ENCODE measurements around the gene PIMREG. TPM values are rescaled to one million over a fixed set of nuclear protein-coding genes. Genes with fewer than 3 reads are reported as not detected.

The PIMREG gene
- total RNA-seq, 3 donors from 2014 or later (not counting 1 experiment from before 2014, with no cell fraction given): 0.73 to 1.4 (median 0.78) TPM

GRCh38 chr17:6461792-6462524 lies 17.7 kb downstream of the PIMREG start:
- Mint-ChIP-seq H3K27me3 (ENCODE audit: low read depth in 2 of 2) (peaks cover 3 to 6% of the 10 kb centered on the region in 2 donors), H3K9me3 (no peaks in the 10 kb centered on the region), H3K4me3 (no peak overlapping the region), H3K36me3 (no peaks in the 10 kb centered on the region), H3K27ac (no peak overlapping the region), H3K4me1 (peaks cover 0 to 3% of the 10 kb centered on the region in 2 donors)
- Histone ChIP-seq H3K27me3 (ENCODE audit: control insufficient read depth, insufficient read depth, low read length) (no peaks in the 10 kb centered on the region), H3K4me1 (ENCODE audit: control insufficient read depth, insufficient read depth, low read length) (no peaks in the 10 kb centered on the region), H3K36me3 (ENCODE audit: control insufficient read depth, insufficient read depth, low read length) (no peaks in the 10 kb centered on the region), H3K9me3 (ENCODE audit: control insufficient read depth, insufficient read depth, low read length) (no peaks in the 10 kb centered on the region), H3K4me3 (ENCODE audit: low read length) (no peak overlapping the region), H3K27ac (ENCODE audit: low read length) (no peak overlapping the region)
- ATAC-seq: no peak
- intact Hi-C loops (cut with micrococcal nuclease): no loop called here
- DNase-seq: no peak
- TF ChIP-seq CTCF (IDR thresholded peaks at IDR 0.05): no peak
- 77% methylated on average over 9 of the region's 10 CpGs for WGBS (ENCODE audit: insufficient coverage)

- no peak for ATAC-seq
- H3K36me3 ChIP-seq (ENCODE audit: control insufficient read depth, insufficient read depth, low read length): no peaks in the 10 kb centered on the region
- 86% methylated on average over 1 of the region's 2 CpGs for WGBS (ENCODE audit: insufficient coverage)
These were observed 18.4 kb downstream of the PIMREG start for GRCh38 chr17:6462692-6463091.

GRCh38 chr17:6463616-6464445 lies 19.6 kb downstream of the PIMREG start:
- no peak for DNase-seq
- Histone ChIP-seq H3K36me3 (ENCODE audit: control insufficient read depth, insufficient read depth, low read length) (no peaks in the 10 kb centered on the region), H3K27ac (ENCODE audit: low read length) (no peak overlapping the region), H3K4me3 (ENCODE audit: low read length) (no peak overlapping the region), H3K9me3 (ENCODE audit: control insufficient read depth, insufficient read depth, low read length) (no peaks in the 10 kb centered on the region), H3K4me1 (ENCODE audit: control insufficient read depth, insufficient read depth, low read length) (no peaks in the 10 kb centered on the region), H3K27me3 (ENCODE audit: control insufficient read depth, insufficient read depth, low read length) (no peaks in the 10 kb centered on the region)
- Mint-ChIP-seq H3K4me1 (no peaks in the 10 kb centered on the region), H3K4me3 (no peak overlapping the region), H3K9me3 (no peaks in the 10 kb centered on the region), H3K36me3 (no peaks in the 10 kb centered on the region), H3K27ac (no peak overlapping the region), H3K27me3 (ENCODE audit: low read depth in 2 of 2) (peaks cover 6 to 7% of the 10 kb centered on the region in 2 donors)
- no peak for ATAC-seq
- 91% methylated on average over 24 of the region's 24 CpGs for WGBS (ENCODE audit: insufficient coverage)
- intact Hi-C loops (cut with micrococcal nuclease): no loop called here
- no peak for TF ChIP-seq CTCF (IDR thresholded peaks at IDR 0.05)

More at GRCh38 chr17:6462692-6463091, 18.4 kb downstream of the PIMREG start:
- Mint-ChIP-seq H3K9me3 (no peaks in the 10 kb centered on the region), H3K4me3 (no peak overlapping the region), H3K4me1 (no peaks in the 10 kb centered on the region), H3K27ac (no peak overlapping the region), H3K27me3 (ENCODE audit: low read depth in 2 of 2) (peaks cover 3 to 6% of the 10 kb centered on the region in 2 donors), H3K36me3 (no peaks in the 10 kb centered on the region)
- TF ChIP-seq CTCF (IDR thresholded peaks at IDR 0.05): no peak
- H3K27me3 ChIP-seq (ENCODE audit: control insufficient read depth, insufficient read depth, low read length): no peaks in the 10 kb centered on the region
- H3K4me3 ChIP-seq (ENCODE audit: low read length): no peak overlapping the region
- no peaks in the 10 kb centered on the region for H3K9me3 ChIP-seq (ENCODE audit: control insufficient read depth, insufficient read depth, low read length)
- intact Hi-C loops (cut with micrococcal nuclease): no loop called here
- no peak for DNase-seq
- no peak overlapping the region for H3K27ac ChIP-seq (ENCODE audit: low read length)
- no peaks in the 10 kb centered on the region for H3K4me1 ChIP-seq (ENCODE audit: control insufficient read depth, insufficient read depth, low read length)
